Neural progenitor cell (in vitro differentiated cells): ENCODE results near the gene PPP1R37. TPM values are rescaled to one million over a fixed set of nuclear protein-coding genes. Genes with fewer than 3 reads are reported as not detected.

Experiments used
- DNase-seq: peaks from one replicate; pipeline ENCODE4 v3.0.0-alpha.2; 2016; ENCODE audit warnings: low spot score
- H2AFZ ChIP-seq: fragments of 200-600 bp; sonication (generic); replicated peaks from 2 replicates; pipeline ENCODE4 v1.6.1; 2016; ENCODE audit warnings: antibody characterized with exemption
- H3F3A ChIP-seq: fragments of 200-600 bp; sonication (generic); 2 replicates; pipeline ENCODE4 v1.6.1; 2016; ENCODE audit warnings: antibody characterized with exemption, low read depth
- H3K27ac ChIP-seq: fragments of 200-600 bp; sonication (generic); 2 replicates; pipeline ENCODE4 v1.5.1; 2016; ENCODE audit warnings: mild to moderate bottlenecking
- H3K27me3 ChIP-seq: fragments of 200-600 bp; sonication (generic); 2 replicates; pipeline ENCODE4 v1.6.1; 2016; ENCODE audit warnings: mild to moderate bottlenecking, moderate library complexity
- H3K36me3 ChIP-seq: fragments of 200-600 bp; sonication (generic); 2 replicates; pipeline ENCODE4 v1.5.1; 2016
- H3K4me1 ChIP-seq: fragments of 200-600 bp; sonication (generic); 2 replicates; pipeline ENCODE4 v1.6.1; 2016; ENCODE audit warnings: mixed run types
- H3K4me2 ChIP-seq: fragments of 200-600 bp; sonication (generic); 2 replicates; pipeline ENCODE4 v1.6.1; 2016
- H3K4me3 ChIP-seq: fragments of 200-600 bp; sonication (generic); 2 replicates; pipeline ENCODE4 v1.5.1; 2016
- H3K79me2 ChIP-seq: fragments of 200-600 bp; sonication (generic); 2 replicates; pipeline ENCODE4 v1.6.1; 2016; ENCODE audit warnings: low read depth
- H3K9ac ChIP-seq: fragments of 200-600 bp; sonication (generic); 2 replicates; pipeline ENCODE4 v1.6.1; 2016
- H3K9me3 ChIP-seq: fragments of 200-600 bp; sonication (generic); 2 replicates; pipeline ENCODE4 v1.5.1; 2016; ENCODE audit warnings: low read depth
- H4K20me1 ChIP-seq: fragments of 200-600 bp; sonication (generic); 2 replicates; pipeline ENCODE4 v1.6.1; 2016; ENCODE audit warnings: low read depth
- H3K27ac Mint-ChIP-seq: 3 replicates; pipeline ENCODE4 v1.8.0; 2021; ENCODE audit warnings: mixed read lengths
- H3K27me3 Mint-ChIP-seq: 2 replicates; pipeline ENCODE4 v1.8.0; 2022; ENCODE audit warnings: low read depth, mild to moderate bottlenecking, inconsistent platforms, moderate library complexity, mixed read lengths; ENCODE audit not compliant: insufficient read depth
- H3K36me3 Mint-ChIP-seq: 3 replicates; pipeline ENCODE4 v1.8.0; 2021; ENCODE audit warnings: mixed read lengths
- H3K4me1 Mint-ChIP-seq: 3 replicates; pipeline ENCODE4 v1.8.0; 2021; ENCODE audit warnings: mixed read lengths
- H3K4me3 Mint-ChIP-seq: 3 replicates; pipeline ENCODE4 v1.8.0; 2021; ENCODE audit warnings: mild to moderate bottlenecking, moderate library complexity, mixed read lengths
- H3K9me3 Mint-ChIP-seq: 3 replicates; pipeline ENCODE4 v1.8.0; 2020; ENCODE audit warnings: mixed read lengths
- EZH2 ChIP-seq: fragments of 200-600 bp; sonication (generic); IDR thresholded peaks from 2 replicates; pipeline ENCODE4 v1.6.1; 2017; ENCODE audit warnings: antibody characterized with exemption, mild to moderate bottlenecking, moderate library complexity
- EZH2phosphoT487 ChIP-seq: fragments of 200-600 bp; sonication (generic); IDR thresholded peaks from 2 replicates; pipeline ENCODE4 v1.6.1; 2017; ENCODE audit warnings: antibody characterized with exemption
- total RNA-seq: library from RNA; depleted of rRNA; stranded (reverse); fragments of >200 nt; gene quantifications from 2 replicates; pipeline ENCODE4 v1.2.3, GENCODE V29; 2015; ENCODE audit warnings: low replicate concordance
- TF ChIP-seq, protein P1 (sequence below): fragments of 200-600 bp; sonication (generic); IDR thresholded peaks from 2 replicates; pipeline ENCODE4 v1.5.1; 2017; ENCODE audit warnings: antibody characterized with exemption, mild to moderate bottlenecking

PPP1R37 gene
- total RNA-seq, 1 donor from 2014 or later: 8.1 TPM

DNA sequence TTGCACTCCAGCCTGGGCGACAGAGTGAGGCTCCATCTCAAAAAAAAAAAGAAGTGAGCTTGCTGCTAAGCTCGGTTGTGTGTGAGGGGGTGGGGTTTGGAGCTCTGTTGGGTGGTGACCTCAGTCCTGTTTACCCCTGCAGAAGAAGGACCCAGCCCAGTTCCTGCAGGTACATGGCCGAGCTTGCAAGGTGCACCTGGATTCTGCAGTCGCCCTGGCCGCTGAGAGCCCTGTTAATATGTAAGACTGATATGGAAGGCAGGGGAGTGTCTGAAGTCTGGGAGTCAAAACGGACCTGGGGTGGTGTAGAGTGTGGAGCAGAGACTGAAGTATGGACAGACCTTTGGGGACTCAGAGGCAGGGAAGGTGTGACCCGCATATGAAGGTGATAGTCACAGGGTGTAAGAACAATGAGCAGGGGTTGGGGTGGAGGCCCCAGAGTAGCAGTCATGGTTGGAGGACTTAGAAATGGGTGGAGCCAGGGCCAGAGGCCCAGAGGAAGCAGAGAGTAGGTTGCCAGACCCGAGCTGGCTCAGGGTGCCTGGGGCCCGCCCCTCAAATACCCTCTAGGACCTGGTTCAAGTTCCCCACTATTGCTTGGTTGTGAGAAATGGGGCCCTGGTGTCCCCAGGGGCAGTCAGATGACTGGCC is 40.9 kb upstream of the PPP1R37 start:
- Histone ChIP-seq H3K4me2 (no peak overlapping the region), H3K36me3 (no peaks in the 10 kb centered on the region), H3K9ac (no peak overlapping the region), H4K20me1 (peaks cover 55% of the 10 kb centered on the region), H3K79me2 (peaks cover 49% of the 10 kb centered on the region), H3K27ac (no peak overlapping the region), H2AFZ (no peak overlapping the region), H3F3A (no peaks in the 10 kb centered on the region), H3K4me1 (no peaks in the 10 kb centered on the region), H3K4me3 (no peak overlapping the region), H3K9me3 (no peaks in the 10 kb centered on the region), H3K27me3 (no peaks in the 10 kb centered on the region)
- Mint-ChIP-seq H3K4me3 (no peak overlapping the region), H3K4me1 (no peaks in the 10 kb centered on the region), H3K9me3 (no peaks in the 10 kb centered on the region), H3K36me3 (peaks cover 15% of the 10 kb centered on the region), H3K27ac (no peak overlapping the region), H3K27me3 (peaks cover 2% of the 10 kb centered on the region)
- DNase-seq: no peak
- TF ChIP-seq EZH2 (no peak), EZH2phosphoT487 (no peak)
- TF ChIP-seq, protein P1, sequence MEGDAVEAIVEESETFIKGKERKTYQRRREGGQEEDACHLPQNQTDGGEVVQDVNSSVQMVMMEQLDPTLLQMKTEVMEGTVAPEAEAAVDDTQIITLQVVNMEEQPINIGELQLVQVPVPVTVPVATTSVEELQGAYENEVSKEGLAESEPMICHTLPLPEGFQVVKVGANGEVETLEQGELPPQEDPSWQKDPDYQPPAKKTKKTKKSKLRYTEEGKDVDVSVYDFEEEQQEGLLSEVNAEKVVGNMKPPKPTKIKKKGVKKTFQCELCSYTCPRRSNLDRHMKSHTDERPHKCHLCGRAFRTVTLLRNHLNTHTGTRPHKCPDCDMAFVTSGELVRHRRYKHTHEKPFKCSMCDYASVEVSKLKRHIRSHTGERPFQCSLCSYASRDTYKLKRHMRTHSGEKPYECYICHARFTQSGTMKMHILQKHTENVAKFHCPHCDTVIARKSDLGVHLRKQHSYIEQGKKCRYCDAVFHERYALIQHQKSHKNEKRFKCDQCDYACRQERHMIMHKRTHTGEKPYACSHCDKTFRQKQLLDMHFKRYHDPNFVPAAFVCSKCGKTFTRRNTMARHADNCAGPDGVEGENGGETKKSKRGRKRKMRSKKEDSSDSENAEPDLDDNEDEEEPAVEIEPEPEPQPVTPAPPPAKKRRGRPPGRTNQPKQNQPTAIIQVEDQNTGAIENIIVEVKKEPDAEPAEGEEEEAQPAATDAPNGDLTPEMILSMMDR: no peak

DNA sequence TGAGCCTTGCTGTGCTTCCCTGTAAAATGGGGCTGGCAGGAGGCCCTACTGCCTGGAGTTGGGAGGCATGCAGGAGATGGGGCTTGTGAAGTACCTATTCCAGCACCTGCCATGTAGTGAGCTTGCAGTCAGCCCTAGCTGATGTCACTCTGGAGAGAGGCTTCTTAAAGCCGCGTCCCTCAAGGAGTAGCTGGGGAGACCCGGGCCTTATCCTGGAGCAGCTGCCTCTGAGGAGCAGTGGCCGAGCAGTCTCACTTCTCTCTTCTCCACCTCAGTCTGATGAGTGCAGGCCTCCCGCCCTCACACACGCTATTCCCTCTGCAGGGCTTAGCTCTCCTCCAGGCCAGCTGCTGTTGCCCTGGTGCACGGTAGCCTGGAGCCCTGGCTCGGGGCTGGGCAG is 36.1 kb upstream of the PPP1R37 start:
- no peak for TF ChIP-seq EZH2phosphoT487
- TF ChIP-seq, protein P1: no peak
- no peak for TF ChIP-seq EZH2
- no peaks in the 10 kb centered on the region for H3K27me3 ChIP-seq
- H3K4me2 ChIP-seq: no peak overlapping the region
- H3K9me3 ChIP-seq: no peaks in the 10 kb centered on the region
- no peak overlapping the region for H3K4me3 ChIP-seq
- H3F3A ChIP-seq: peaks cover 5% of the 10 kb centered on the region
- Mint-ChIP-seq H3K4me1 (no peaks in the 10 kb centered on the region), H3K36me3 (peaks cover 29% of the 10 kb centered on the region), H3K27ac (no peak overlapping the region), H3K27me3 (peaks cover 6% of the 10 kb centered on the region), H3K4me3 (no peak overlapping the region), H3K9me3 (no peaks in the 10 kb centered on the region)
- peaks cover 5% of the 10 kb centered on the region for H3K36me3 ChIP-seq
- no peak overlapping the region for H3K27ac ChIP-seq
- peaks cover 3% of the 10 kb centered on the region for H3K79me2 ChIP-seq
- peaks cover 25% of the 10 kb centered on the region for H4K20me1 ChIP-seq
- DNase-seq: no peak
- no peaks in the 10 kb centered on the region for H3K4me1 ChIP-seq
- no peak overlapping the region for H2AFZ ChIP-seq
- H3K9ac ChIP-seq: no peak overlapping the region

DNA sequence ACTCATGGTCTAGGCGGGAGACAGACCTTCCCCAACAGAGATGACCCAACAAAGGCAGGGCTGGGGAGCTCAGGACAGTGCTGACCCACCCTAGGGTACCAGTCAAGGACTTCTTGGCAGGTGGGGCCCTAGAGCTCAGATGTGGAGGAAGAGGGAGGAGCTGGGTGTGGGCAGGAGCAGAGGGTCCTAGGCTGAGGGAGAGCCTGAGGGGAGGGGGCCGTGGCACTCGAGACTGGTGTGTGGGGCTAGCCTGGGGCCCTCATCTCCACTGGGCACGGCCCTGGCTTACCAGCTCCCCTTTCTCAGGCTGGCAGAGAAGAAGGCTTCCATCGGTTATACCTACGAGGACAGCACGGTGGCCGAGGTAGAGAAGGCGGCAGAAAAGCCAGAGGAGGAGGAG is 35.5 kb upstream of the PPP1R37 start:
- Histone ChIP-seq H4K20me1 (peaks cover 19% of the 10 kb centered on the region), H3F3A (peaks cover 5% of the 10 kb centered on the region), H3K9ac (no peak overlapping the region), H3K9me3 (no peaks in the 10 kb centered on the region), H3K27me3 (no peaks in the 10 kb centered on the region), H3K4me2 (no peak overlapping the region), H2AFZ (no peak overlapping the region), H3K4me3 (no peak overlapping the region), H3K27ac (no peak overlapping the region), H3K4me1 (no peaks in the 10 kb centered on the region), H3K36me3 (peaks cover 5% of the 10 kb centered on the region), H3K79me2 (no peaks in the 10 kb centered on the region)
- H3K4me3 Mint-ChIP-seq: no peak overlapping the region
- H3K36me3 Mint-ChIP-seq: peaks cover 28% of the 10 kb centered on the region
- H3K4me1 Mint-ChIP-seq: no peaks in the 10 kb centered on the region
- TF ChIP-seq, protein P1: no peak
- TF ChIP-seq EZH2: no peak
- no peak for TF ChIP-seq EZH2phosphoT487
- no peaks in the 10 kb centered on the region for H3K9me3 Mint-ChIP-seq
- H3K27ac Mint-ChIP-seq: no peak overlapping the region
- DNase-seq: no peak
- peaks cover 6% of the 10 kb centered on the region for H3K27me3 Mint-ChIP-seq
